A549 (cell line): ENCODE data around the gene RTN4R. TPM values are rescaled to one million over a fixed set of nuclear protein-coding genes. Genes with fewer than 3 reads are reported as not detected.
"Not testable (repeated sequence)": the region's sequence is repeated elsewhere in the genome, so short reads cannot be mapped to it uniquely, and the experiment has no call there.

ENCODE experiments used
- ATAC-seq, 2 experiments: fragments of 200-7000 bp in 1 of 2; fragments of >200 bp in 1 of 2; cut with Nextera tagmentation in 1 of 2; cut with Tn5 transposase in 1 of 2; 3 replicates each; pipeline versions ENCODE4 v1.8.0 to v1.9.1; 2018 to 2020; ENCODE audit warnings: mild to moderate bottlenecking in 1 of 2, moderate library complexity in 1 of 2
- CTCF ChIA-PET: fragments of 300-600 bp; sonication (Branson Sonifier 250); formaldehyde crosslinking; extraction: SDS; loops from one replicate; lab custom pipeline; 2021; ENCODE audit warnings: antibody characterized with exemption, inconsistent platforms; lab: Yijun Ruan, JAX
- POLR2A ChIA-PET: fragments of 350-600 bp; formaldehyde crosslinking; extraction: SDS; loops from one replicate; lab custom pipeline; 2021; ENCODE audit warnings: antibody characterized with exemption, inconsistent platforms; lab: Yijun Ruan, JAX
- DNase-seq, 2 experiments: peaks; one replicate each; pipeline versions ENCODE4 v3.0.0 to v3.0.0-alpha.2; 2011 to 2016; ENCODE audit warnings: low read depth in 1 of 2, low spot score in 1 of 2
- FAIRE-seq: peaks from 2 replicates; lab custom pipeline; 2011; peaks lifted over from hg19 to GRCh38; lab: Jason Lieb, UNC
- H3K27ac ChIP-seq, 2 experiments: fragments of >200 bp; sonication (Bioruptor Twin); formaldehyde crosslinking; 3 replicates each; pipeline ENCODE4 v1.5.1; 2016 to 2017
- H3K4me1 ChIP-seq: fragments of >200 bp; sonication (Bioruptor Twin); formaldehyde crosslinking; 3 replicates; pipeline ENCODE4 v1.6.1; 2016
- H3K4me2 ChIP-seq: fragments of >200 bp; sonication (Bioruptor Twin); formaldehyde crosslinking; 3 replicates; pipeline ENCODE4 v1.6.1; 2016
- H3K4me3 ChIP-seq: fragments of >200 bp; sonication (Bioruptor Twin); formaldehyde crosslinking; 3 replicates; pipeline ENCODE4 v1.5.1; 2016
- H3K9me3 ChIP-seq: fragments of >200 bp; sonication (Bioruptor Twin); formaldehyde crosslinking; 3 replicates; pipeline ENCODE4 v1.6.1; 2016
- CHD4 ChIP-seq: fragments of 200-600 bp; sonication (generic); IDR thresholded peaks from 2 replicates; pipeline ENCODE4 v1.6.1; 2016; ENCODE audit warnings: antibody characterized with exemption, mild to moderate bottlenecking, borderline replicate concordance
- HOXB13 ChIP-seq: fragments of 250-450 bp; sonication (Bioruptor Pico); IDR thresholded peaks from 2 replicates; pipeline ENCODE4 v1.5.0; 2020; ENCODE audit warnings: low read depth, mild to moderate bottlenecking, moderate library complexity
- KDM1A ChIP-seq: fragments of 200-600 bp; sonication (generic); IDR thresholded peaks from 2 replicates; pipeline ENCODE4 v1.6.1; 2016; ENCODE audit warnings: low read depth, mild to moderate bottlenecking
- MYC ChIP-seq: IDR thresholded peaks from 2 replicates; pipeline ENCODE4 v1.6.1; 2012; ENCODE audit warnings: mild to moderate bottlenecking, inconsistent platforms, low read length, improper control_type of control experiment, borderline replicate concordance
- NR3C1 ChIP-seq: fragments of >200 bp; sonication (Bioruptor Twin); formaldehyde crosslinking; IDR thresholded peaks from 3 replicates; pipeline ENCODE4 v1.6.1; 2017
- RAD21 ChIP-seq, 2 experiments: fragments of >200 bp in 1 of 2; sonication (Bioruptor Twin) in 1 of 2; formaldehyde crosslinking in 1 of 2; IDR thresholded peaks in 1 of 2; conservative IDR thresholded peaks in 1 of 2; 2 replicates in 1 of 2; 3 replicates in 1 of 2; pipeline ENCODE4 v1.6.1; 2012 to 2018; ENCODE audit warnings: inconsistent platforms in 1 of 2
- SMC3 ChIP-seq: fragments of >200 bp; sonication (Bioruptor Twin); formaldehyde crosslinking; IDR thresholded peaks from 3 replicates; pipeline ENCODE4 v1.6.1; 2018; ENCODE audit warnings: inconsistent platforms
- WGBS: methylation state at CpG from one replicate; pipeline ENCODE4 v1.1.6; 2017; ENCODE audit errors: missing lambda C conversion rate; 5-methylcytosine and 5-hydroxymethylcytosine counted together
- polyA plus RNA-seq, 4 experiments: library from polyadenylated mRNA; depleted of rRNA in 3 of 4; stranded (reverse); fragments of >200 nt; fragmentation: RNase III in 1 of 4; extraction: RNeasy Plus Mini Kit Qiagen cat#74134 plus additional on column Dnase treatment in 1 of 4; gene quantifications; 2 replicates in 3 of 4; 3 replicates in 1 of 4; pipeline ENCODE4 v1.2.3, GENCODE V29; 2011 to 2017
- TF ChIP-seq, protein P1 (sequence below): fragments of >200 bp; sonication (Bioruptor Twin); formaldehyde crosslinking; IDR thresholded peaks from 3 replicates; pipeline ENCODE4 v1.5.1; 2016
- TF ChIP-seq, protein P2 (sequence below): fragments of 200-600 bp; sonication (generic); IDR thresholded peaks from 2 replicates; pipeline ENCODE4 v1.6.1; 2016; ENCODE audit warnings: antibody characterized with exemption, mild to moderate bottlenecking, moderate library complexity
- TF ChIP-seq, protein P3 (sequence below): IDR thresholded peaks from 2 replicates; pipeline ENCODE4 v1.6.1; 2012
- TF ChIP-seq, protein P4 (sequence below): IDR thresholded peaks from 2 replicates; pipeline ENCODE4 v1.6.1; 2012

The RTN4R gene
- polyA plus RNA-seq, 2 of the 4 experiments (the other 2 are of a cell fraction): 1.0 to 2.7 TPM

DNA sequence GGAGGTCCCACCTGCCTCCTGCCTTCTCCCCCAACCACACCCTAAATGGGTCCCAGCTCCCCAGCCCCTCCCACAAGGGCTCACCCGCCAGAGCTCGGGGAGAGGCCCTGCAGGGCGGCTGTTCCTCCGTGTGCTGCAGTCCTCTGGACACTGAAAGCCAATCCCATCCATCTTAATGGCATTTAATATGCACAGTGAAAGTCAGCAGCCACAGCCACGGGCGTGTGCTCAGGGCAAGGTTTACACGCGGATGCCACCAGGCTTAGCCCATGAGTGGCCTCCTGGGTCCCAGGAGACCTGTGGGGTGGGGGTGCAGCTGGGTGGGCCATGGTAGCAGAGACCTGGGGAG lies 18.2 kb upstream of the RTN4R start:
- FAIRE-seq, H3K4me1 ChIP-seq, DNase-seq, H3K4me2 ChIP-seq, H3K9me3 ChIP-seq, POLR2A ChIA-PET, H3K4me3 ChIP-seq, H3K27ac ChIP-seq: not testable (repeated sequence)
- CTCF ChIA-PET: interaction anchor here (0.6 to 6.9 kb wide), 10 partner anchors 9 to 132 kb away, joined by 3 to 92 read pairs (median 5); partner anchors contain the start of gene DGCR6L
- 0% methylated on average over 2 of the region's 8 CpGs for WGBS
- peak; percentile 3 to 6; a peak in 2 of 6 replicates for ATAC-seq

DNA sequence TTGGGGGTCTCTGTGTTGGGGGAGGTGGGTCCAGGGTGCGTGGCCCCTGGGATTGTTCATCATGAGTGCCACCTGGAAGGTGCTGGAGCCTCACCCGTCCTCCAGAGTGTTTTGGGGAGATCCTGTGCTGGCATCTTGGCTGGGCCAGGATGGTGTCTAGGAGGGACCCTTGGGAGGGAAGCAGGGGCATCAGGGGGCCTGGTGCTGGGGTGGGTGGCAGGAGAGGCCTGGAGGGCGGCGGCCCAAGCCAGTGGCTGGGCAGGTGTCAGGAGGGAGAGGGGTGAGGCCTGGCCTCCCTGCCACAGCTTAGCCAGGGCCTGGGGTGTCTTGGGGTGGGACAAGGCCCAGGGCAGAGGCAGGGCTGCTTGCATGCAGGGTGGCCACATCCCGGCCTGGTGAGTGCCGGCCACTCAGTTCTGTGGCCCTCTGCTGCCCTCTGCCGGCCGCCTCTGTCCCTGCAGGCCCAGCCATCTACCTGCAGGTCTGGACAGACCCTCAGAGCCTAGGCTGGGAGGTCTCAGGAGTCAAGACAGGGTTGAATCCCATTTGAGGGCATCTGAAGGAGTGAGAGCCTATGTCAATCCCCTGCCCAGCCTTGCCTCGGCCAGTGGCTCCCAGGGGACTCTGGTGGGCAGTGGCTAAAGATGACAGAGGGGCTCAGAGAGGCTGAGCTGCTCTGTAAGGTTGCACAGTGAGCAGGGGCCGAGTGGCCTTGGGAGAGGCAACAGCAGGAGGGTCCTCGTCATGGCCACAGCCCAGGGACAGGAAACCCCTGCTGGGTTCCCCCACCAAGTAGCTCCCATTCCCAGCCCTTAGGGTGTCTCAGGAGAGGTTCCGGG lies 17.6 kb upstream of the RTN4R start:
- H3K4me1 ChIP-seq, H3K27ac ChIP-seq, H3K4me2 ChIP-seq, POLR2A ChIA-PET, H3K4me3 ChIP-seq, FAIRE-seq, H3K9me3 ChIP-seq: not testable (repeated sequence)
- ATAC-seq: peak; percentile 72 to 93
- peak; percentile 85 for TF ChIP-seq SMC3
- TF ChIP-seq RAD21 (conservative IDR thresholded peaks at IDR 0.05 in 1 of 2, IDR thresholded peaks at IDR 0.05 in 1 of 2): peak; percentile 81 to 84
- TF ChIP-seq, protein P1, sequence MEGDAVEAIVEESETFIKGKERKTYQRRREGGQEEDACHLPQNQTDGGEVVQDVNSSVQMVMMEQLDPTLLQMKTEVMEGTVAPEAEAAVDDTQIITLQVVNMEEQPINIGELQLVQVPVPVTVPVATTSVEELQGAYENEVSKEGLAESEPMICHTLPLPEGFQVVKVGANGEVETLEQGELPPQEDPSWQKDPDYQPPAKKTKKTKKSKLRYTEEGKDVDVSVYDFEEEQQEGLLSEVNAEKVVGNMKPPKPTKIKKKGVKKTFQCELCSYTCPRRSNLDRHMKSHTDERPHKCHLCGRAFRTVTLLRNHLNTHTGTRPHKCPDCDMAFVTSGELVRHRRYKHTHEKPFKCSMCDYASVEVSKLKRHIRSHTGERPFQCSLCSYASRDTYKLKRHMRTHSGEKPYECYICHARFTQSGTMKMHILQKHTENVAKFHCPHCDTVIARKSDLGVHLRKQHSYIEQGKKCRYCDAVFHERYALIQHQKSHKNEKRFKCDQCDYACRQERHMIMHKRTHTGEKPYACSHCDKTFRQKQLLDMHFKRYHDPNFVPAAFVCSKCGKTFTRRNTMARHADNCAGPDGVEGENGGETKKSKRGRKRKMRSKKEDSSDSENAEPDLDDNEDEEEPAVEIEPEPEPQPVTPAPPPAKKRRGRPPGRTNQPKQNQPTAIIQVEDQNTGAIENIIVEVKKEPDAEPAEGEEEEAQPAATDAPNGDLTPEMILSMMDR: peak; percentile 55
- DNase-seq: peak; percentile 29 to 56
- no CpG with 5 or more reads among the region's 12 CpGs for WGBS
- CTCF ChIA-PET: interaction anchor here (0.5 to 6.9 kb wide), 18 partner anchors 9 to 131 kb away, joined by 3 to 92 read pairs (median 4); partner anchors contain the start of gene DGCR6L

DNA sequence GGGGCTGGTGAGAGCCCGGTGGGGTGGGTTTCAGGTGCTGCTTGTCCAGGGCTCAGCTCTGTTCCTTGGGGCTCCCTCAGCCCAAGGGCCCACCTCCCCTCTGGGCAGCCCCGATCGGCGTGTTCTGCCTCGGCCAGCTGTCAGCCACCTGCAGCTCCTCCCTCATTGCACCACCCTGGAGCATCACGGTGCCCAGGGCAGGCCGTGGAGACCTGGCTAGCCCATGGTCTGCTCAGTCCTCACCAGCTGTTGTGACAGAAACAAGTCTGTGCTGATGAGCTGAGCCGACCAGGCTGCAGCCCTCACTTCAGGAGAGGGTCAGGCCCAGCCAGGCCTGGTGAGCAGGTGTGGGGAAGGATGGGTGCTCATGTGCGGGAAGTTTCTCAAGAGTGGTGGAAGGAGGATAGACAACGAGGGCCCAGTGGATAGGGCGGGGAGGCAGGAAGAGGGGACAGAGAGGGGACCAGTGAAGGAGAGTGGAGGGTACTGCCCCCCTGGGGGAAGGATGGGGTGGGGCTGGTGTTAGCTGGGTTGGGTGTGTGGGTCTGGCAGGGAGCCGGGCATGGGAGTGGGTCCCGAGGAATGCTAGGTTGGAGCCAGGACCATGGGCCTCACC lies 16.5 kb upstream of the RTN4R start:
- ATAC-seq (no peak), DNase-seq (no peak), FAIRE-seq (no peak)
- ChIA-PET POLR2A (no interaction called here), CTCF (interaction anchor here (0.6 to 6.9 kb wide), 14 partner anchors 9 to 599 kb away, joined by 3 to 92 read pairs (median 4); no protein-coding TSS in a partner anchor)
- no peak overlapping the region for H3K4me2 ChIP-seq
- no peak overlapping the region for H3K27ac ChIP-seq
- TF ChIP-seq HOXB13 (CRISPR knock-in tag) (no peak), CHD4 (no peak), NR3C1 (no peak), MYC (no peak), KDM1A (no peak)
- TF ChIP-seq, protein P2, sequence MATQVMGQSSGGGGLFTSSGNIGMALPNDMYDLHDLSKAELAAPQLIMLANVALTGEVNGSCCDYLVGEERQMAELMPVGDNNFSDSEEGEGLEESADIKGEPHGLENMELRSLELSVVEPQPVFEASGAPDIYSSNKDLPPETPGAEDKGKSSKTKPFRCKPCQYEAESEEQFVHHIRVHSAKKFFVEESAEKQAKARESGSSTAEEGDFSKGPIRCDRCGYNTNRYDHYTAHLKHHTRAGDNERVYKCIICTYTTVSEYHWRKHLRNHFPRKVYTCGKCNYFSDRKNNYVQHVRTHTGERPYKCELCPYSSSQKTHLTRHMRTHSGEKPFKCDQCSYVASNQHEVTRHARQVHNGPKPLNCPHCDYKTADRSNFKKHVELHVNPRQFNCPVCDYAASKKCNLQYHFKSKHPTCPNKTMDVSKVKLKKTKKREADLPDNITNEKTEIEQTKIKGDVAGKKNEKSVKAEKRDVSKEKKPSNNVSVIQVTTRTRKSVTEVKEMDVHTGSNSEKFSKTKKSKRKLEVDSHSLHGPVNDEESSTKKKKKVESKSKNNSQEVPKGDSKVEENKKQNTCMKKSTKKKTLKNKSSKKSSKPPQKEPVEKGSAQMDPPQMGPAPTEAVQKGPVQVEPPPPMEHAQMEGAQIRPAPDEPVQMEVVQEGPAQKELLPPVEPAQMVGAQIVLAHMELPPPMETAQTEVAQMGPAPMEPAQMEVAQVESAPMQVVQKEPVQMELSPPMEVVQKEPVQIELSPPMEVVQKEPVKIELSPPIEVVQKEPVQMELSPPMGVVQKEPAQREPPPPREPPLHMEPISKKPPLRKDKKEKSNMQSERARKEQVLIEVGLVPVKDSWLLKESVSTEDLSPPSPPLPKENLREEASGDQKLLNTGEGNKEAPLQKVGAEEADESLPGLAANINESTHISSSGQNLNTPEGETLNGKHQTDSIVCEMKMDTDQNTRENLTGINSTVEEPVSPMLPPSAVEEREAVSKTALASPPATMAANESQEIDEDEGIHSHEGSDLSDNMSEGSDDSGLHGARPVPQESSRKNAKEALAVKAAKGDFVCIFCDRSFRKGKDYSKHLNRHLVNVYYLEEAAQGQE: no peak
- TF ChIP-seq, protein P3, sequence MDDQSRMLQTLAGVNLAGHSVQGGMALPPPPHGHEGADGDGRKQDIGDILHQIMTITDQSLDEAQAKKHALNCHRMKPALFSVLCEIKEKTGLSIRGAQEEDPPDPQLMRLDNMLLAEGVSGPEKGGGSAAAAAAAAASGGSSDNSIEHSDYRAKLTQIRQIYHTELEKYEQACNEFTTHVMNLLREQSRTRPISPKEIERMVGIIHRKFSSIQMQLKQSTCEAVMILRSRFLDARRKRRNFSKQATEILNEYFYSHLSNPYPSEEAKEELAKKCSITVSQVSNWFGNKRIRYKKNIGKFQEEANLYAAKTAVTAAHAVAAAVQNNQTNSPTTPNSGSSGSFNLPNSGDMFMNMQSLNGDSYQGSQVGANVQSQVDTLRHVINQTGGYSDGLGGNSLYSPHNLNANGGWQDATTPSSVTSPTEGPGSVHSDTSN: no peak
- TF ChIP-seq, protein P4, sequence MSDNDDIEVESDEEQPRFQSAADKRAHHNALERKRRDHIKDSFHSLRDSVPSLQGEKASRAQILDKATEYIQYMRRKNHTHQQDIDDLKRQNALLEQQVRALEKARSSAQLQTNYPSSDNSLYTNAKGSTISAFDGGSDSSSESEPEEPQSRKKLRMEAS: no peak
- no peak overlapping the region for H3K4me3 ChIP-seq
- no peaks in the 10 kb centered on the region for H3K9me3 ChIP-seq
- H3K4me1 ChIP-seq: no peaks in the 10 kb centered on the region
- WGBS: 39% methylated on average over 6 of the region's 13 CpGs
